K562 (cell line): ENCODE results near the gene HEATR9. TPM values are rescaled to one million over a fixed set of nuclear protein-coding genes. Genes with fewer than 3 reads are reported as not detected.

Experiments
- ATAC-seq: fragments of 200-7000 bp; cut with Tn5 transposase; 3 replicates; pipeline ENCODE4 v1.9.1; 2020; ENCODE audit warnings: moderate library complexity
- BruUV-seq: library from RNA; stranded (reverse); fragments of 400-500 nt; replicated peaks from 2 replicates; lab custom pipeline; 2021; lab: Mats Ljungman, UMichigan
- CTCF ChIA-PET: fragments of 300-600 bp; formaldehyde crosslinking; extraction: SDS; loops from one replicate; lab custom pipeline; 2021; ENCODE audit warnings: low intra/inter-chr PET ratio; lab: Yijun Ruan, JAX
- POLR2A ChIA-PET: fragments of 300-600, 350-650 bp; sonication (Branson Sonifier 250); formaldehyde crosslinking; extraction: SDS; loops from one replicate; lab custom pipeline; 2021; ENCODE audit warnings: antibody characterized with exemption, inconsistent platforms; lab: Yijun Ruan, JAX
- DNase-seq, 4 experiments: peaks; one replicate each; pipeline versions ENCODE4 v3.0.0 to v3.0.0-alpha.2; 2011 to 2018; ENCODE audit warnings: low spot score in 3 of 4, mixed read lengths in 3 of 4; ENCODE audit errors: extremely low read depth in 1 of 4
- FAIRE-seq: peaks from 2 replicates; lab custom pipeline; 2011; peaks lifted over from hg19 to GRCh38; lab: Jason Lieb, UNC
- H2AFZ ChIP-seq: 2 replicates; pipeline ENCODE4 v1.6.0; 2011; ENCODE audit warnings: low read depth, low read length, control low read depth, inconsistent platforms
- H3K27ac ChIP-seq: fragments of 200-600 bp; 3 replicates; pipeline ENCODE4 v1.8.0; 2011; ENCODE audit warnings: low read depth, mild to moderate bottlenecking, control low read depth, inconsistent platforms, low read length, moderate library complexity, mixed read lengths; ENCODE audit errors: extremely low read depth
- H3K27me3 ChIP-seq, 2 experiments: fragments of 300-600 bp in 1 of 2; 2 replicates in 1 of 2; 3 replicates in 1 of 2; pipeline versions ENCODE4 v1.6.0 to v1.8.0; 2011; ENCODE audit warnings: inconsistent platforms in 2 of 2, low read length in 2 of 2, mild to moderate bottlenecking in 1 of 2, mixed read lengths in 1 of 2, moderate library complexity in 1 of 2; ENCODE audit not compliant: control insufficient read depth in 2 of 2, insufficient read depth in 2 of 2
- H3K36me3 ChIP-seq: fragments of 300-600 bp; 3 replicates; pipeline ENCODE4 v1.8.0; 2011; ENCODE audit warnings: mild to moderate bottlenecking, low read length, inconsistent platforms; ENCODE audit not compliant: control insufficient read depth, insufficient read depth
- H3K4me1 ChIP-seq, 2 experiments: fragments of 200-600 bp in 1 of 2; replicated peaks in 1 of 2; 2 replicates in 1 of 2; 3 replicates in 1 of 2; pipeline versions ENCODE4 v1.5.1 to v1.8.0; 2011; ENCODE audit warnings: inconsistent platforms in 2 of 2, low read length in 2 of 2, mild to moderate bottlenecking in 1 of 2, mixed read lengths in 1 of 2, moderate library complexity in 1 of 2; ENCODE audit not compliant: control insufficient read depth in 2 of 2, insufficient read depth in 2 of 2
- H3K4me2 ChIP-seq: 2 replicates; pipeline ENCODE4 v1.6.1; 2011; ENCODE audit warnings: low read length, control low read depth, inconsistent platforms, mixed read lengths; ENCODE audit not compliant: insufficient read depth
- H3K4me3 ChIP-seq: fragments of 200-600 bp; sonication (generic), shearing (Covaris generic); 2 replicates; pipeline ENCODE4 v1.5.1; 2016; ENCODE audit warnings: control low read depth, inconsistent platforms
- H3K79me2 ChIP-seq: fragments of 200-600 bp; 3 replicates; pipeline ENCODE4 v1.8.0; 2011; ENCODE audit warnings: low read length, inconsistent platforms; ENCODE audit not compliant: control insufficient read depth, insufficient read depth
- H3K9ac ChIP-seq, 2 experiments: 2 replicates each; pipeline versions ENCODE4 v1.6.0 to v1.6.1; 2011; ENCODE audit warnings: low read depth in 2 of 2, low read length in 2 of 2, control low read depth in 1 of 2, inconsistent platforms in 1 of 2, mild to moderate bottlenecking in 1 of 2, mixed read lengths in 1 of 2; ENCODE audit not compliant: insufficient read depth in 1 of 2
- H3K9me1 ChIP-seq: one replicate; pipeline ENCODE4 v1.6.0; 2011; ENCODE audit warnings: inconsistent platforms, mild to moderate bottlenecking, low read length, moderate library complexity; ENCODE audit not compliant: control insufficient read depth, insufficient read depth
- H3K9me3 ChIP-seq: replicated peaks from 2 replicates; pipeline ENCODE4 v1.5.1; 2011; ENCODE audit warnings: low read depth, low read length, inconsistent platforms; ENCODE audit not compliant: control insufficient read depth, insufficient read depth
- H4K20me1 ChIP-seq: replicated peaks from 2 replicates; pipeline ENCODE4 v1.6.1; 2011; ENCODE audit warnings: low read length, inconsistent platforms, mixed read lengths; ENCODE audit not compliant: control insufficient read depth, insufficient read depth
- ELF4 ChIP-seq: fragments of 450-650 bp; formaldehyde crosslinking; IDR thresholded peaks from 2 replicates; pipeline ENCODE4 v1.4.0; 2022; ENCODE audit warnings: missing genetic modification characterization
- KHSRP ChIP-seq: fragments of 450-650 bp; IDR thresholded peaks from 2 replicates; pipeline ENCODE4 v1.6.1; 2017
- MBD2 ChIP-seq: sonication (generic); IDR thresholded peaks from 2 replicates; pipeline ENCODE4 v1.6.1; 2016; ENCODE audit warnings: low read depth, borderline replicate concordance
- POLR2A ChIP-seq: fragments of 450-650 bp; conservative IDR thresholded peaks from 2 replicates; pipeline ENCODE4 v1.6.1; 2016
- POLR2AphosphoS2 ChIP-seq: IDR thresholded peaks from 2 replicates; pipeline ENCODE4 v1.6.1; 2012; ENCODE audit warnings: low read length, improper control_type of control experiment
- POLR2AphosphoS5 ChIP-seq: IDR thresholded peaks from 2 replicates; pipeline ENCODE4 v1.6.1; 2011; ENCODE audit warnings: mild to moderate bottlenecking, low read depth, low read length, moderate library complexity; ENCODE audit not compliant: control insufficient read depth, insufficient read depth
- POLR2B ChIP-seq: fragments of 450-650 bp; IDR thresholded peaks from 2 replicates; pipeline ENCODE4 v1.6.1; 2018; ENCODE audit warnings: low read depth; ENCODE audit not compliant: partially characterized antibody
- RBM22 ChIP-seq: fragments of 200-400 bp; formaldehyde crosslinking; IDR thresholded peaks from 2 replicates; pipeline ENCODE4 v1.6.1; 2018; ENCODE audit warnings: low read length, low read depth; ENCODE audit not compliant: poor library complexity, severe bottlenecking
- SIN3A ChIP-seq, 2 experiments: fragments of 150-350 bp in 1 of 2; IDR thresholded peaks; 2 replicates each; pipeline ENCODE4 v1.6.1; 2011 to 2016; ENCODE audit warnings: borderline replicate concordance in 2 of 2, low read depth in 2 of 2, low read length in 2 of 2, mild to moderate bottlenecking in 2 of 2, moderate library complexity in 2 of 2; ENCODE audit not compliant: control insufficient read depth in 1 of 2
- SUPT5H ChIP-seq: fragments of 450-650 bp; IDR thresholded peaks from 2 replicates; pipeline ENCODE4 v1.6.1; 2016
- ZNF174 ChIP-seq: fragments of 250-450 bp; sonication (Bioruptor Pico); IDR thresholded peaks from 2 replicates; pipeline ENCODE4 v1.4.0; 2020; ENCODE audit warnings: mild to moderate bottlenecking
- ZNF699 ChIP-seq: fragments of 250-450 bp; sonication (Bioruptor Pico); IDR thresholded peaks from 2 replicates; pipeline ENCODE4 v1.8.0; 2021; ENCODE audit warnings: mild to moderate bottlenecking, moderate library complexity; ENCODE audit not compliant: insufficient replicate concordance
- WGBS: fragments of 100-300 bp; shearing (Covaris generic); methylation state at CpG from one replicate; pipeline ENCODE4 v1.1.6; 2016; ENCODE audit warnings: low coverage, mixed read lengths; ENCODE audit not compliant: insufficient coverage; ENCODE audit errors: missing lambda C conversion rate; 5-methylcytosine and 5-hydroxymethylcytosine counted together
- in situ Hi-C: fragments of 300-500 bp; cut with MboI; formaldehyde crosslinking; loops from 4 replicates; pipeline ENCODE4 v1.15.0; 2018; ENCODE audit warnings: inconsistent platforms, mixed read lengths
- intact Hi-C: fragments of 100-400 bp; cut with micrococcal nuclease; formaldehyde crosslinking; loops from 2 replicates; pipeline ENCODE4 v1.14.2; 2022
- polyA plus RNA-seq, 8 experiments: library from polyadenylated mRNA; depleted of rRNA in 4 of 8; stranded (reverse) in 5 of 8; unstranded in 3 of 8; fragments of >200 nt; fragmentation: Nextera tagmentation in 2 of 8; fragmentation: Illumina TruSeq in 1 of 8; extraction: Ambion mirVana in 2 of 8; extraction: Trizol in 1 of 8; gene quantifications; 2 replicates each; pipeline versions ENCODE4 v1.2.1 to v1.2.3, GENCODE V29; 2011 to 2014; ENCODE audit warnings: inconsistent platforms in 1 of 8, missing spikeins in 1 of 8
- total RNA-seq, 7 experiments: library from RNA; depleted of rRNA in 6 of 7; stranded (reverse); fragments of >200 nt in 6 of 7; fragmentation: Illumina TruSeq in 2 of 7; extraction: Trizol in 2 of 7; gene quantifications; 2 replicates each; pipeline versions ENCODE4 v1.2.1 to v1.2.3, GENCODE V29; 2011 to 2021; ENCODE audit warnings: low replicate concordance in 1 of 7
- TF ChIP-seq, protein P1 (sequence below): fragments of 450-650 bp; IDR thresholded peaks from 2 replicates; pipeline ENCODE4 v1.7.1; 2018; ENCODE audit warnings: mild to moderate bottlenecking, low read depth; ENCODE audit not compliant: partially characterized antibody
- TF ChIP-seq, protein P2 (sequence below): fragments of 450-650 bp; IDR thresholded peaks from 2 replicates; pipeline ENCODE4 v1.6.1; 2018; ENCODE audit not compliant: partially characterized antibody

HEATR9 gene
- total and polyA plus RNA-seq, 9 of the 15 experiments (the other 6 are each of a cell fraction or from before 2014, with no cell fraction given): not detected

DNA sequence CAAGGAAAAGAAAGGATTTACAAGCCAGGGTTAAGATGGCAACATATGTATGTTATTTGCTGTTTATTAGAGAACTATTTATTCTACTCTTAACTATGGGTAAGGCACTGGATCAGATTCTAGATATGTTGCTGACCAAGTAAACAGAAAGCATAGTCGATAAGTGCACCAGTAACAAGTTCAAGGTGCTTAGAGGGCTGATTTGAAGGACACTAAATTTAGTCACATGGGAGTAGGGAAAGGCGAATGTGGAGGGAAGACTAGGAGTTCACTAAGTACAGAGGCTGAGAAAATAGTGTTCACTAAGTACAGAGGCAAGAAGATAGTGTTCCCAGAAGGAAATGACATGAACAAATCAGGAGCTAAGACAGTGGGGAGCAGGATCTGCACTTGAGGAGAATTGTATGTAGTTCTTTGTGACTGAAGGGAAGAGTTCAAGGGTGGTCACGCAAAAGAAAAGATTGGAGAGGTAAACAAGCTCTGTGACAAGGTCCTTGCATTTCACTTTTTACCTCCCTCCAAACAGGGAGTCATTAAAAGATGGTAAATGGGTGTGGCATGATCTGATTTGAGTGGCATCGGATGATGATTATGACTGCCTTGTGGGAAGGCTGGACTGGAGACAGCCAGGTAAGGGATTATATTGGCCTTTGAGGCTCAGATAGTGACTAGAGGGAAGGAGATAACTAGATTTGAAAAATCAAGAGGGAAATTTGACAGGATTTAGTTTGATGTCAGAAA lies 20.9 kb downstream of the HEATR9 start:
- ChIA-PET POLR2A (interaction anchor here (0.6 to 2.8 kb wide), 11 partner anchors 10 to 302 kb away, joined by 3 to 19 read pairs (median 3); no protein-coding TSS in a partner anchor), CTCF (no interaction called here)
- no peak overlapping the region for H3K27ac ChIP-seq
- DNase-seq (no peak), ATAC-seq (peak; percentile 23), FAIRE-seq (no peak)
- no peaks in the 10 kb centered on the region for H3K9me3 ChIP-seq
- no peak overlapping the region for H2AFZ ChIP-seq
- TF ChIP-seq, protein P1, sequence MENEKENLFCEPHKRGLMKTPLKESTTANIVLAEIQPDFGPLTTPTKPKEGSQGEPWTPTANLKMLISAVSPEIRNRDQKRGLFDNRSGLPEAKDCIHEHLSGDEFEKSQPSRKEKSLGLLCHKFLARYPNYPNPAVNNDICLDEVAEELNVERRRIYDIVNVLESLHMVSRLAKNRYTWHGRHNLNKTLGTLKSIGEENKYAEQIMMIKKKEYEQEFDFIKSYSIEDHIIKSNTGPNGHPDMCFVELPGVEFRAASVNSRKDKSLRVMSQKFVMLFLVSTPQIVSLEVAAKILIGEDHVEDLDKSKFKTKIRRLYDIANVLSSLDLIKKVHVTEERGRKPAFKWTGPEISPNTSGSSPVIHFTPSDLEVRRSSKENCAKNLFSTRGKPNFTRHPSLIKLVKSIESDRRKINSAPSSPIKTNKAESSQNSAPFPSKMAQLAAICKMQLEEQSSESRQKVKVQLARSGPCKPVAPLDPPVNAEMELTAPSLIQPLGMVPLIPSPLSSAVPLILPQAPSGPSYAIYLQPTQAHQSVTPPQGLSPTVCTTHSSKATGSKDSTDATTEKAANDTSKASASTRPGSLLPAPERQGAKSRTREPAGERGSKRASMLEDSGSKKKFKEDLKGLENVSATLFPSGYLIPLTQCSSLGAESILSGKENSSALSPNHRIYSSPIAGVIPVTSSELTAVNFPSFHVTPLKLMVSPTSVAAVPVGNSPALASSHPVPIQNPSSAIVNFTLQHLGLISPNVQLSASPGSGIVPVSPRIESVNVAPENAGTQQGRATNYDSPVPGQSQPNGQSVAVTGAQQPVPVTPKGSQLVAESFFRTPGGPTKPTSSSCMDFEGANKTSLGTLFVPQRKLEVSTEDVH: peak; percentile 16
- TF ChIP-seq, protein P2, sequence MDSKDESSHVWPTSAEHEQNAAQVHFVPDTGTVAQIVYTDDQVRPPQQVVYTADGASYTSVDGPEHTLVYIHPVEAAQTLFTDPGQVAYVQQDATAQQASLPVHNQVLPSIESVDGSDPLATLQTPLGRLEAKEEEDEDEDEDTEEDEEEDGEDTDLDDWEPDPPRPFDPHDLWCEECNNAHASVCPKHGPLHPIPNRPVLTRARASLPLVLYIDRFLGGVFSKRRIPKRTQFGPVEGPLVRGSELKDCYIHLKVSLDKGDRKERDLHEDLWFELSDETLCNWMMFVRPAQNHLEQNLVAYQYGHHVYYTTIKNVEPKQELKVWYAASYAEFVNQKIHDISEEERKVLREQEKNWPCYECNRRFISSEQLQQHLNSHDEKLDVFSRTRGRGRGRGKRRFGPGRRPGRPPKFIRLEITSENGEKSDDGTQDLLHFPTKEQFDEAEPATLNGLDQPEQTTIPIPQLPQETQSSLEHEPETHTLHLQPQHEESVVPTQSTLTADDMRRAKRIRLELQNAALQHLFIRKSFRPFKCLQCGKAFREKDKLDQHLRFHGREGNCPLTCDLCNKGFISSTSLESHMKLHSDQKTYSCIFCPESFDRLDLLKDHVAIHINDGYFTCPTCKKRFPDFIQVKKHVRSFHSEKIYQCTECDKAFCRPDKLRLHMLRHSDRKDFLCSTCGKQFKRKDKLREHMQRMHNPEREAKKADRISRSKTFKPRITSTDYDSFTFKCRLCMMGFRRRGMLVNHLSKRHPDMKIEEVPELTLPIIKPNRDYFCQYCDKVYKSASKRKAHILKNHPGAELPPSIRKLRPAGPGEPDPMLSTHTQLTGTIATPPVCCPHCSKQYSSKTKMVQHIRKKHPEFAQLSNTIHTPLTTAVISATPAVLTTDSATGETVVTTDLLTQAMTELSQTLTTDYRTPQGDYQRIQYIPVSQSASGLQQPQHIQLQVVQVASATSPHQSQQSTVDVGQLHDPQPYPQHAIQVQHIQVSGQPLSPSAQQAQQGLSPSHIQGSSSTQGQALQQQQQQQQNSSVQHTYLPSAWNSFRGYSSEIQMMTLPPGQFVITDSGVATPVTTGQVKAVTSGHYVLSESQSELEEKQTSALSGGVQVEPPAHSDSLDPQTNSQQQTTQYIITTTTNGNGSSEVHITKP: no peak
- TF ChIP-seq POLR2B (peak; percentile 76), KHSRP (peak; percentile 35; the same call in 1 of the 2 replicates), MBD2 (0 out of 2 replicates have a peak, but pooled peaks have one; percentile 17), ZNF699 (CRISPR knock-in tag) (no peak), POLR2AphosphoS2 (peak; percentile 64; the same call in 1 of the 2 replicates), RBM22 (peak; percentile 46), ZNF174 (CRISPR knock-in tag) (no peak), POLR2AphosphoS5 (peak; percentile 61), SIN3A (IDR thresholded peaks at IDR 0.05; ENCODE audit: borderline replicate concordance in 2 of 2, control insufficient read depth in 1 of 2, low read depth in 2 of 2, low read length in 2 of 2) (0 out of 4 replicates have a peak, but pooled peaks of 1 of the 2 experiments have one; percentile 20), POLR2A (peak; percentile 71), ELF4 (peak; percentile 67), SUPT5H (peak; percentile 77)
- no peak overlapping the region for H3K9ac ChIP-seq
- no peak overlapping the region for H3K4me3 ChIP-seq
- H3K27me3 ChIP-seq: no peaks in the 10 kb centered on the region
- no peaks in the 10 kb centered on the region for H4K20me1 ChIP-seq
- 85% methylated on average over 4 of the region's 4 CpGs for WGBS
- in situ Hi-C loops (no loop called here), intact Hi-C loops (loop anchor here (5.0 to 10.0 kb wide), 2 partner anchors 94 to 227 kb away; partner anchors contain the start of gene LYZL6)
- H3K4me2 ChIP-seq: no peak overlapping the region
- no peaks in the 10 kb centered on the region for H3K79me2 ChIP-seq
- BruUV-seq: no TSS peak
- peaks cover 64% of the 10 kb centered on the region for H3K36me3 ChIP-seq
- H3K4me1 ChIP-seq: no peaks in the 10 kb centered on the region
- no peaks in the 10 kb centered on the region for H3K9me1 ChIP-seq
